H7 (cell line): Measurements from ENCODE around the gene PTPRN2. TPM values are rescaled to one million over a fixed set of nuclear protein-coding genes. Genes with fewer than 3 reads are reported as not detected.

Experiments used
- DNase-seq: peaks from one replicate; pipeline ENCODE4 v3.0.0; 2012
- H3K27me3 ChIP-seq: 2 replicates; pipeline ENCODE4 v1.6.0; 2011; ENCODE audit warnings: mild to moderate bottlenecking, low read length; ENCODE audit not compliant: control insufficient read depth, insufficient read depth
- H3K36me3 ChIP-seq: replicated peaks from 2 replicates; pipeline ENCODE4 v1.5.1; 2011; ENCODE audit warnings: low read length; ENCODE audit not compliant: control insufficient read depth, insufficient read depth
- H3K4me3 ChIP-seq: 2 replicates; pipeline ENCODE4 v1.5.1; 2011; ENCODE audit warnings: low read depth, mild to moderate bottlenecking, control low read depth, low read length, moderate library complexity; ENCODE audit not compliant: insufficient read depth
- total RNA-seq: library from RNA; depleted of rRNA; stranded (reverse); fragments of >200 nt; shearing (Covaris generic); gene quantifications from 2 replicates; pipeline ENCODE4 v1.2.3, GENCODE V29; 2014

The PTPRN2 gene
- total RNA-seq, 1 experiment from 2014 or later = 0.80 TPM

DNA sequence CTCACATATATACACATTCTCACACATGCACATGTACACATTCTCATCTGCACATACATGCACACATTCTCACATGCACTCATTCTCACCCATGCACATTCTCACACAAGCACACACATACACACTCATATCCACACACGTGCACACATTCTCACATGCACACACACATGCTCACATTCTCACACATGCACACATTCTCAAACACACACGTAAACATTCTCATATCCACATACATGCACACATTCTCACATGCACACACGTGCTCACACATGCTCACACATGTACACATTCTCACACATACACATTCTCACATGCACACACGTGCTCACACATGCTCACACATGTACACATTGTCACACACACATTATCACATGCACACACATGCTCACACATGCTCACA lies 260.6 kb downstream of the PTPRN2 start:
- no peak for DNase-seq
- H3K4me3 ChIP-seq = no peak overlapping the region
- H3K27me3 ChIP-seq = no peaks in the 10 kb centered on the region
- H3K36me3 ChIP-seq = no peaks in the 10 kb centered on the region

DNA sequence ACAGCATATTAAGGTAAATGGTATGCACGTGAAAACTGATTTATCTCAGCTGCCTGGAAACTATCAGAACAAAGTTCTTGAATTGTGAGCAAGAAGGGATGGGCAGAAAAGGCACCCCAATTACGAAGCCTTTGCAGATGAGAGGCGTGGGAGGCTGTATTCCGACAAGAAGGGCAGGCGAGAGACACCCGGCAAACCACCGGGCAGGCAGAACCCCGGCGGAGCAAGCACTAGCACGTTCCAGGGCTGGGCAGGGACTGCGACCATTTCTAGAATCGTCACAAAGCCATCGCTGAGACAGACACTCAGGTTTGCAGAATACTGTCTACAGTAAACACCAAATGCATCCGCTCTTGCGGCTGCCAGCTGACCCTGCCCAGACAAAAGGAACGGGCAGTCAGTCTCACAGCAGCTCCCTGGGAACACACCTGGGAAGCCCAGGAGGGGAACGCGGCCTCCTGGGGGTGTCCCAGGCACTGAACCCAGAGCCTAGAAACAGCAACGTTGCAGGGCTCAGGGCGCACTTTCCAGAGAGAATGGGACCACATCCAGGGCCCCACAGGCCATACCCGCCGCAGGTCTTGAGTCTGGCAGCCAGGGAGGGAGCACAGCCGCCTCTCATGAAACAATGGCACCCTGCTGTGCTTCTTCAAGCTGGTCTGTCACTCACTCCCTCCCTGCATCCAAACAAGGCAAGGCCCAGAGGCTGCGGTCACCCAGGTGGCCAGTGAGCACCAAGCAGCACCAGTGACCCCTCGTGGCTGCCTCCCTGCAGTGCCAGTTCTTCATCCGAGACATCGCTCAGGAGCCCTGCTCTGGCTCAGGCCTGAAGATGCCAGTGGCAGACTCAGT lies 261.9 kb downstream of the PTPRN2 start:
- DNase-seq = peak; percentile 96

DNA sequence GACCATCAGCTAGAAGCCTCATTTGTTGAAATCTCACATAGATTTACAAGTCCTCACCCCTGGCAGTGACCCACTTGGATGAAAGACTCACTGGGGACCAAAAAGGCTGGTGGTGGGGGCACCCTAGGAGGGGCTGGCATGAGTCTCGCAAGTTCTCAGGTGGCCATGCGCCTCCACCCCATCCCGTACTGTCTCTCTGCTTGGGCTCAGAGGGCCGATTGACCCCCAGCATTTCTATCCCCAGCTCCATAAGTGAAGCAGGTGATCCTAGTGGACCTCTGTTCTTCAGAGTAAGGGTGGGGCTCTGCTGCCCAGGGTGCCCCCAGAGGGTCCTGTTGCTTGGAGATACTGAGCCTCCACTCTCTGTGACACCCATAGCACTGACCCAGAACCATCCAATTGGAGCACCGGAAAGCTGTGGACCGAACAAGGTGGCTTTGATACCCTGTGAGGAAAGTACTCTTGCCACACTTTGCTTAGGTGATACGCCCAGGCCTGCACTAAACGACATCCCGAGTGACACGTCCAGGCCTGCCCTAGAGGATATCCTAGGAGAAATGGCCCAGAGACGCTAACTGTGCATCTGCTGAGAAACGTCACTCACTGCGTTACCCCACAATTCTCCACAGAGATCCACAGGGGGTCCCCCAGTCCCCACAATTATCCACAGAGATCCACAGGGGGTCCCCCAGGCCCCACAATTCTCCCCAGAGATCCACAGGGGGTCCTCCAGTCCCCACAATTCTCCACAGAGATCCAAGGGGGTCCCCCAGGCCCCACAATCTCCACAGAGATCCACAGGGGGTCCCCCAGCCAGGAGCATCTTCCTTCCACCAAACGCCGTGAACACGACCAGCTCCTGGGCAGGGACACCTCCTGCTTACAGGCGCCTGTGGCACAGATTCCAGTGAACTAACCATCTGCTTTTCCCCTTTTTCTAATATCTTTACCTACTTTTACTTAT lies 262.9 kb downstream of the PTPRN2 start:
- DNase-seq = no peak
- no peak overlapping the region for H3K4me3 ChIP-seq
- H3K36me3 ChIP-seq = no peaks in the 10 kb centered on the region
- H3K27me3 ChIP-seq = no peaks in the 10 kb centered on the region

More for the DNA sequence above, 261.9 kb downstream of the PTPRN2 start:
- no peaks in the 10 kb centered on the region for H3K27me3 ChIP-seq
- no peaks in the 10 kb centered on the region for H3K36me3 ChIP-seq
- H3K4me3 ChIP-seq = peak overlapping the region; percentile 2; the same call in 1 of the 2 replicates

DNA sequence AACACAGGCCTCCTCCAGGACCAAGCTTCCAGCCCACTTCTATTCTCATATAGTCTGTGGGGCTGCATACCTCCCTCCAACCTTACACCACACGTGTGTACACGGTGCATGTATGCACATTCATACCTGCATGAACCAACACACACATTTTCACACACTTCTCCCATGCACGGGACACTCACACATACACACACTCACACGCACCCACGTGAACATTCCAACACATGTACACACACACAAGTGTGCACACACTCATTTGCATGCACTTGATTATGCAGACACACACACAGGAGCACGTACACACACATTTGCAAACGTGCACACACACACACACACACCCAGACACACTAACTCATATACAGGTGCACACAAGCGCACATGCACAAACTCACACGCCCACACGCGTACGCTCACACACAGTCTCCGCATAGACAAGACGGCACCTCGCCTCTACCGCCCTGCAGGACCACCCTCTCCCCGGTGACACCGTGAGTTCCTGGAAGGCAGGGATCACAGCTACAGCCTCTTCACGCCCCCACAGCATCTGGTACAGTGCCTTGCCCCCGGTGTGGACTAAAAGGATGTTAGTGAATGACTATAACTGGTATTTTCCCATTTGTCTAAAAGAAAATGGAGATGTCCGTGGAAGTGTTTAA lies 263.8 kb downstream of the PTPRN2 start:
- Histone ChIP-seq H3K27me3 (no peaks in the 10 kb centered on the region), H3K4me3 (no peak overlapping the region), H3K36me3 (no peaks in the 10 kb centered on the region)
- DNase-seq = no peak

DNA sequence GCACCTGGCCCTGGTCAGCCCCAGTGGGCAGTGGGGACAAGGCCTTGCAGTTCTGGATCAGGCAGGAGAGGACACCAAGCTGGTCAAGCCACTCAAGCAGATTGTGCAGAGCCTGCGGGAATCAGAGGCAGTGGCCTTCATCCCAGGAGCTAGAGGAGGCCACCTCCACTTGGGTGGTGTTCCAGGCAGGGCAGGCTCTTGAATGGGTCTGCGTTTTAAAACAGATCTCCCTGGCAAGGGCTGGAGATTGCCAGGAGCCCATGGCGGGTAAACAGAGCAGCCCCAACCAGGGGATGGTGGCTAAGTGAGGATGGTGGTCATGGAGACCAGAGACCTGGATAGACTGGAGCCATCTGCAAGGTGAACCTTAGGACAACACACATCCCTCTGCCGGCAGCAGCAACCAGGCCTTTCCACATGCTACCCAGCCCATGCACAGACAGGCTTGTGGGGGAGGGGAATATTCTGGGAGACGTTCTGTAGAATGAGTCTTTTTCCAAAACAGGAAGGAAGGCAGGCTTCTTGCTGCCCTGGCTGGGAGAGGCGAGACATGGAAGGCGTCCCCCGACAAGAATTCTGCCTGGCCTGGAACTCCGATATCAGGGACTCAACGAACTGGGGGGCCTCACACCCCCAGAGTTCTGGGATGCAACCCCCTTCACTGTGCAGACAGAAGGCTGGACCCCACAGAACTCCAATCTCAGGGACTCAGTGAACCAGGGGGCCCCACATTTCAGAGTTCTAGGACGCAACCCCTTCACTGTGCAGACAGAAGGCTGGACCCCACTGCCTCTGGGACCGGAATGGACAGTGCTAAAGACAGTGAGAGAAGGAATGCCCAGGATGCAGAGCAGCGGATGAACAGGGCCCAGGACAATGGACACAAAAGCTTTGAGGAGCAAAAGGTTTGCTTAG lies 264.8 kb downstream of the PTPRN2 start:
- H3K4me3 ChIP-seq = no peak overlapping the region
- H3K36me3 ChIP-seq = no peaks in the 10 kb centered on the region
- DNase-seq = peak; percentile 37
- no peaks in the 10 kb centered on the region for H3K27me3 ChIP-seq

DNA sequence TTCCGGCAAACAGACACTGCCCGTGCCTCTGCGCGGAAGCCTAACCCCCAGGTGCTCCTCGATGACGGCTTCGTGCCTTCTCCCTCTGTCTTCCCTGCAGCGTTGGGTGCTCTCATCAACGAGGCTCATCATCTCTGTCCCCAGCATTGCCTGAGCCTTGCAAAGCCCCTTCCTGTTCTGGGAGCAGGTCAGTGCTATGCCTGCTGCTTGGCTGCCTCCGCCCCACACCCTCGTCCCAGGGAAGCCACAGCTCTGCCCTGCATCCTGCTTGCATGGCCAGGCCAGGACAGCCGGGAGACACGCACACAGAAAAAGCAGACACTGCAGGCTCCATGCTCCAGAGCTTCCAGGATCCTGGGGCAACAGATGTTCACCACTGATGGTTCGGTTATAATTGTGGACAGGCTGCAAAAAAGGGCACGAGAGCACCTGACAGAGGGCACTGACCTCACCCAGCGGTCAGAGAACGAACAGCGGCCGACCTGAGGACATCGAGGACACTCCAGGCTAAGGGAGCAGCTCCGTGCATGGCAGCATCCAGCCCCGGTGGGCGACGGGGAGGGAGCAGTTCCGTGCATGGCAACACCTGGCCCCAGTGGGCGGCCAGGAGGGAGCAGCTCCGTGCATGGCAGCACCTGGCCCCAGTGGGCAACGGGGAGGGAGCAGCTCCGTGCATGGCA lies 265.5 kb downstream of the PTPRN2 start:
- DNase-seq = peak; percentile 51
- H3K4me3 ChIP-seq = no peak overlapping the region
- no peaks in the 10 kb centered on the region for H3K36me3 ChIP-seq
- H3K27me3 ChIP-seq = no peaks in the 10 kb centered on the region

DNA sequence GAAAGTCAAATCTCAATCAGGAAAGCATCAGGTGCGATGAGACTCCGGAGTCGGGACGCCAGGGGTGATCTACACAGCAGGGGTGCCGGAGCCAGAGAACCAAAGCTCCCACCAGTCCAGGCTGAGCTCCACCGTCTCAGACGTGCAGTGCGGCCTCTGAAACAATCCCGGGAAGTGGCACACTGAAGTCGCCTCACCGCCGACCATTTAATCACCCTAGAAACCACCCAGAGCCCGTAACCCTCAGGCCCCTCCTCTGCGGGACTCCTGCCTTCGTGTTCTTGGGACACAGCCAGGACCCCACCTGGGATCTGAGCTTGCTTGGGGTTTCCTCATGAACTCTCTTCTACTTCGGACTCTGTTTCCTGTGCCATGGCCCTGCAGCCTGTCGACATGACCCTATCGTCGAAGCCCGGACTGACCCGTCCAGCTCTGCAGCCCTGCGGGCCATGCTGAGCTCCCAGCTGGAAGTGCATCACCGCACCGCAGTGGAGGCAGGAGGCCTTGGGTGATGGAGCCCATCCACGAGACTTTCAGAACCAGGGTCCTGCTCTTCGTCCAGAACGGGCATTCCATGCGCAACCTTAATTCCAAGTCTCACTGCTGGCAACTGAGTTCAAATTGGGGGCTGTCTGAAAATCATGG lies 266.4 kb downstream of the PTPRN2 start:
- Histone ChIP-seq H3K4me3 (no peak overlapping the region), H3K36me3 (no peaks in the 10 kb centered on the region), H3K27me3 (no peaks in the 10 kb centered on the region)
- peak; percentile 44 for DNase-seq

DNA sequence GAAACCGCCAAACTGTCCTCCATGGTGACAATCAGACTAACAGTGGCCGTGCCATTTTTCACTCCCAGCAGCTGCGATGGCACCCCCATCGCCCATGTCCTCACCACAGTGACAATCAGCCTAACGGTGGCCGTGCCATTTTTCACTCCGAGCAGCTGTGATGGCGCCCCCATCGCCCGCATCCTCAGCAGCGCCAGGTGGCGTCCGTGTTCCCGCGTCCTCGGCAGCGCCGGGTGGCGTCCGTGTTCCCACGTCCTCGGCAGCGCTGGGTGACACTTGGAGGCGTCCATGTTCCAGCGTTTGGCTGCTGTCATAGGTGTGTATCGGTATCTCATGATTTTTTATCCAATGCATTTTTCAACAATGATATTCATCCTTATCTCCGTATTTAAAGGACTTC lies 267.3 kb downstream of the PTPRN2 start:
- H3K36me3 ChIP-seq = no peaks in the 10 kb centered on the region
- no peaks in the 10 kb centered on the region for H3K27me3 ChIP-seq
- no peak overlapping the region for H3K4me3 ChIP-seq
- no peak for DNase-seq

DNA sequence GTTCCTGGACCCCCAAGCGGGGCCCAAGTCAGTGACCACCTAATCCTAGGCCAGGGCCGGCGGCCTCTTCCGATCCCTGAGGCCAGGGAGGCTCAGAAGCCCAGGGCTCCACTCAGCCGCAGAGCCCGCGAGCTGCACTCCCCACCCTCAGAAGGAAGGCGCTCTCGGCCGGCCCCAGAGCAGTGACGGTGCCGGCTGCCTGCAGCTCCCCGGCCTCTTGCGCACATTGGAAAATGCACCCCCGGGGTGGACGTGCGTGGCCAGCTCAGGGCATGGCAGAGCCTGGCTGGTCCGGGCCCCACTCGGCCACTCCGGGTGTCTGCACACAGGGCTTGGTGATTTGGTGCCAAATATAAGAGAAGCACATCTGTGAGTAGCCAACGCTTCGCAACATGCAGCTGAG lies 269.1 kb downstream of the PTPRN2 start:
- Histone ChIP-seq H3K36me3 (no peaks in the 10 kb centered on the region), H3K4me3 (no peak overlapping the region), H3K27me3 (no peaks in the 10 kb centered on the region)
- DNase-seq = peak; percentile 91

DNA sequence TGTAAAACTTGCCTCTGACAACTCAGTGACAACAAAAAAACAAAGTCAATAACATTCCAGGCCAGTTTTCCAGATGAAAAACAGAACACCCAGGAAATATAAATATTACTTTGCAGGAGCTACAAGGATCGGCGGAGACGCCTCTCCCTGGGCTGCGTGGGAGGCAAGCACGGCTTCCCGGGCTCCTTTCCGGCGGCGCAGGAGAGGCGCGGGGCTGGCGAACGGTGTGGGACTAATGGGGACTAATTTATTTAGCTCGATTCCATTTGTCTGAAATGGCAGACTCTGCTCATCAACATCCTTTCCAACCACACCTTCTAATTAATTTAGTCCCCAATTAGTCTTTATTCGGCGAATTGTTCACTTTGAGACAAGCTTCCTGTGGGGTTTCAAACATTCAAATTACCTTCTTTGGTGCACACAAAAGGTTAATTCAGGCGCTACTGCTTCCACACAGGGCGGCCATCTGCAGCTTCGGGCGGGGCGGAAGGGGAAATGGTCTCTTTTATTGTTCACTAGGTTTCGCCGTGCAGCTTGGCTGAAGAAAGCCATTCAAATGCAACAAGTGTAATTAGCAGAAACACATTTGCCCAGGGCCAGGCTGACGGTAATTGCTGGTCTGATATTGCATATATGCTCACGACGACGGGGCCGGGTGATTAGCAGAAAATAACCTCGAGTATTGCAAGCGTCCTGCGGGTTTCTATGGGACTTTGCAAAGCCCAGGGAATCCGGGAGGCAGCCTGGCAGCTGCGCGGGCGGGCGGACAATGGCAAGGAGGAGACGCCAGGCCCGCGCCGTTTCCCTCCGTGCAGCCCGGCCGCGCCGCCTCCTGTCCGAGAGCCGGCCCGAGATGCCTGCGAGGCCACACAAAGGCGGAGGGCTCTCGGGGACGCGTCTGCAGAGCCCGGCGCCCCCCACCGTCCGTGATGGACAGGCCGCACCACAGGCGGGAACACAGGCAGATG lies 270.1 kb downstream of the PTPRN2 start:
- Histone ChIP-seq H3K27me3 (no peaks in the 10 kb centered on the region), H3K36me3 (no peaks in the 10 kb centered on the region), H3K4me3 (peak overlapping the region; percentile 3; the same call in 1 of the 2 replicates)
- peak; percentile 94 for DNase-seq

DNA sequence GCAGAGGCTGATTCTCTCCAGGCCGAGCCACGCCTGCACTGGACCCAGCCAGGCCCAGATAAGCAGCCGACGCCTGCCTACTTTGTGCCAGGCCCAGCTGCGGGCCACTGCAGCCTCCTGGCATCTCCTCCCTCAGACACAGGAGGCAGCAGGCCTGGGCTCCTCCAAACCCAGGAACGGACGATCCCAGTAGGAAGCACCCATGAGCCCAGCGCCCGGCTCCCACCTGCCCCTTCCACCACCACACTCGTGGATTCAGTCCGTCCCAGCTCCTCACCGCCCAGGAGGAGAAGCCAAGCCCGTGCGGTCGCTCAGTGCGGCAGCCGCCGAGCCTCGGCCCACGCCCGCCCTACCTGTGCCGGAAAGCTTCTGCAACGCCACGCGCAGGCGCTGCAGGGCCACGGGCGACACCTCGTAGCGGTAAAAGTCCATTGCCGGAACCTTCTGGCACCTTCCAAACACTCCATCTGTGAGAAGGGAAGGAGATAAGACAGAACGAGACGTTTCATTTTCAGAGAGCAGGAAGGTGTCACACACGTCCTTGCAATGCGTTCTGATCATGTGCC lies 271.1 kb downstream of the PTPRN2 start:
- no peaks in the 10 kb centered on the region for H3K27me3 ChIP-seq
- H3K4me3 ChIP-seq = no peak overlapping the region
- no peaks in the 10 kb centered on the region for H3K36me3 ChIP-seq
- peak; percentile 77 for DNase-seq

DNA sequence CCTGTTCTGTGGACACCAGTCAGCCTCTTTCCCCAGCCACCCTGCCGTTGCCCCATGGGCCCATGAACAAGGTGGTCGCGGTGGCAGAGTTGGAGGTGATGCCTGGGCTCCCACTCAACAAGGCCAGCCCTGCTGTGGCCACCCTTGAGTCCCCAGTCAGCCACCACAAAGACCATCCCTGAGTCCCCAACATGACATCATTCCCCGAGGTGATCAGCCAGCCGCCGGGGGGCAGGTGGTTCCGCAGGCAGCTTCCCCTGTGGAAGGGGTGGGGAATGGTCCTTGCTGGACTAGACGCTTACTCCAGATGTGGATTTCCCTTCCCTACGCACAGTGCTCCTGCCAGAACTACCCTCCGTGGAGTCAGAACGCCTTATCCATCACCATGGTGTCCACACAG lies 271.7 kb downstream of the PTPRN2 start:
- no peak overlapping the region for H3K4me3 ChIP-seq
- no peaks in the 10 kb centered on the region for H3K36me3 ChIP-seq
- DNase-seq = peak; percentile 39
- no peaks in the 10 kb centered on the region for H3K27me3 ChIP-seq
